ENCODE data around the gene HECTD4. TPM values are rescaled to one million over a fixed set of nuclear protein-coding genes. Genes with fewer than 3 reads are reported as not detected.

Gene HECTD4
- total RNA-seq, 1 experiment from 2014 or later, result 31.2 TPM

DNA sequence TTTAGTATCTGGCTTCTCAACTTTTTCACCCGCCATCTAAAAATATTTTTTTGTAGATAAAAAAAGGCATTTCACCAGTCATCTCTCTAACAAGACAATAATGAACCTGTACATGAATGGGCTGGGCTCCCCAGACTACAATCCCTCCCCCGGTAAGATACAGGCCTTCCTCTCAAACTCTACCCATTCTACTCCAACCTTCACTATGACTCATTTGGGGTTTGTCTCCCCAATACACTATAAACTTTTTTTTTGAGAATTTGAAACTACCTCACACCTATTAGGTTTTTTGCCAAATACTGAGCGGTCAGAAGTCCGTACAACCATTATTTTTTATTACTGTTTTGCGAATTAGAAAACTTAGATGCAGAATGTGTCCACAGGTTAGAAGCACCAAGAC, 26.4 kb upstream of the HECTD4 start:
- Histone ChIP-seq H3K9me2 (ENCODE audit: insufficient read depth) (no peaks in the 10 kb centered on the region), H3K4me2 (ENCODE audit: low read length) (peak overlapping the region; percentile 85), H3K36me3 (ENCODE audit: control insufficient read depth in 1 of 2, insufficient read depth in 2 of 2, low read length in 2 of 2) (peaks cover 32 to 46% of the 10 kb centered on the region in 2 experiments), H3K27me3 (ENCODE audit: insufficient read depth, low read length) (no peaks in the 10 kb centered on the region), H3K79me2 (ENCODE audit: insufficient read depth, low read length) (peaks cover 38% of the 10 kb centered on the region), H4K20me1 (ENCODE audit: insufficient read depth) (peaks cover 28% of the 10 kb centered on the region; the same call in 1 of the 2 replicates), H3K4me1 (ENCODE audit: control insufficient read depth in 1 of 2, insufficient read depth in 2 of 2, low read length in 2 of 2) (peaks cover 3 to 16% of the 10 kb centered on the region in 2 experiments; a peak in 2 of 4 replicates), H3K4me3 (replicated peaks in 1 of 2; ENCODE audit: low read depth in 1 of 2, low read length in 2 of 2) (peak overlapping the region; percentile 72 to 87), H3K9me3 (ENCODE audit: control insufficient read depth in 1 of 2, insufficient read depth in 1 of 2, low read depth in 1 of 2, low read length in 2 of 2) (no peaks in the 10 kb centered on the region), H3K9ac (ENCODE audit: low read length) (peak overlapping the region; percentile 82), H2AFZ (ENCODE audit: low read depth, low read length, poor library complexity, severe bottlenecking) (no peak overlapping the region), H3K27ac (ENCODE audit: low read depth, low read length) (peak overlapping the region; percentile 76)
- no peak for DNase-seq (ENCODE audit: low read depth, low spot score)
- no TSS peak for BruUV-seq (replicated peaks)
- CTCF ChIA-PET, result no interaction called here
- no peak for ATAC-seq
- POLR2A ChIA-PET, result no interaction called here
- intact Hi-C loops (cut with micrococcal nuclease), result loop anchor here (1.0 kb wide), 1 partner anchor 10 kb away; the partner anchor contains the start of gene PTPN11
- TF ChIP-seq, protein P1, sequence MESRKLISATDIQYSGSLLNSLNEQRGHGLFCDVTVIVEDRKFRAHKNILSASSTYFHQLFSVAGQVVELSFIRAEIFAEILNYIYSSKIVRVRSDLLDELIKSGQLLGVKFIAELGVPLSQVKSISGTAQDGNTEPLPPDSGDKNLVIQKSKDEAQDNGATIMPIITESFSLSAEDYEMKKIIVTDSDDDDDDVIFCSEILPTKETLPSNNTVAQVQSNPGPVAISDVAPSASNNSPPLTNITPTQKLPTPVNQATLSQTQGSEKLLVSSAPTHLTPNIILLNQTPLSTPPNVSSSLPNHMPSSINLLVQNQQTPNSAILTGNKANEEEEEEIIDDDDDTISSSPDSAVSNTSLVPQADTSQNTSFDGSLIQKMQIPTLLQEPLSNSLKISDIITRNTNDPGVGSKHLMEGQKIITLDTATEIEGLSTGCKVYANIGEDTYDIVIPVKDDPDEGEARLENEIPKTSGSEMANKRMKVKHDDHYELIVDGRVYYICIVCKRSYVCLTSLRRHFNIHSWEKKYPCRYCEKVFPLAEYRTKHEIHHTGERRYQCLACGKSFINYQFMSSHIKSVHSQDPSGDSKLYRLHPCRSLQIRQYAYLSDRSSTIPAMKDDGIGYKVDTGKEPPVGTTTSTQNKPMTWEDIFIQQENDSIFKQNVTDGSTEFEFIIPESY (IDR thresholded peaks at IDR 0.05; ENCODE audit: extremely low read depth, insufficient replicate concordance, low read length), result no peak
- TF ChIP-seq ELF1 (IDR thresholded peaks at IDR 0.05; ENCODE audit: borderline replicate concordance, low read depth) (no peak), YY1 (IDR thresholded peaks at IDR 0.05; ENCODE audit: extremely low read depth, insufficient replicate concordance, low read depth, low read length) (no peak), CBX3 (IDR thresholded peaks at IDR 0.05; ENCODE audit: low read depth) (no peak), EZH2phosphoT487 (IDR thresholded peaks at IDR 0.05; ENCODE audit: borderline replicate concordance) (no peak), EZH2 (IDR thresholded peaks at IDR 0.05) (no peak), EGR1 (IDR thresholded peaks at IDR 0.05; ENCODE audit: low read depth) (no peak), JUND (IDR thresholded peaks at IDR 0.05) (no peak), RAD21 (IDR thresholded peaks at IDR 0.05; ENCODE audit: low read depth) (no peak), POLR2AphosphoS5 (IDR thresholded peaks at IDR 0.05; ENCODE audit: low read depth, low read length) (no peak), ZFX (IDR thresholded peaks at IDR 0.05) (no peak), SP1 (IDR thresholded peaks at IDR 0.05; ENCODE audit: low read depth) (no peak), CEBPB (IDR thresholded peaks at IDR 0.05; ENCODE audit: low read depth) (no peak), SIN3A (IDR thresholded peaks at IDR 0.05; ENCODE audit: low read depth) (no peak), SRF (IDR thresholded peaks at IDR 0.05; ENCODE audit: low read depth) (no peak), ZNF274 (IDR thresholded peaks at IDR 0.05; ENCODE audit: low read depth, low read length) (no peak), TCF7L2 (IDR thresholded peaks at IDR 0.05; ENCODE audit: borderline replicate concordance, extremely low read depth, insufficient read depth, insufficient read length) (no peak)
- TF ChIP-seq, protein P2, sequence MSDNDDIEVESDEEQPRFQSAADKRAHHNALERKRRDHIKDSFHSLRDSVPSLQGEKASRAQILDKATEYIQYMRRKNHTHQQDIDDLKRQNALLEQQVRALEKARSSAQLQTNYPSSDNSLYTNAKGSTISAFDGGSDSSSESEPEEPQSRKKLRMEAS (IDR thresholded peaks at IDR 0.05), result no peak
- TF ChIP-seq, protein P3, sequence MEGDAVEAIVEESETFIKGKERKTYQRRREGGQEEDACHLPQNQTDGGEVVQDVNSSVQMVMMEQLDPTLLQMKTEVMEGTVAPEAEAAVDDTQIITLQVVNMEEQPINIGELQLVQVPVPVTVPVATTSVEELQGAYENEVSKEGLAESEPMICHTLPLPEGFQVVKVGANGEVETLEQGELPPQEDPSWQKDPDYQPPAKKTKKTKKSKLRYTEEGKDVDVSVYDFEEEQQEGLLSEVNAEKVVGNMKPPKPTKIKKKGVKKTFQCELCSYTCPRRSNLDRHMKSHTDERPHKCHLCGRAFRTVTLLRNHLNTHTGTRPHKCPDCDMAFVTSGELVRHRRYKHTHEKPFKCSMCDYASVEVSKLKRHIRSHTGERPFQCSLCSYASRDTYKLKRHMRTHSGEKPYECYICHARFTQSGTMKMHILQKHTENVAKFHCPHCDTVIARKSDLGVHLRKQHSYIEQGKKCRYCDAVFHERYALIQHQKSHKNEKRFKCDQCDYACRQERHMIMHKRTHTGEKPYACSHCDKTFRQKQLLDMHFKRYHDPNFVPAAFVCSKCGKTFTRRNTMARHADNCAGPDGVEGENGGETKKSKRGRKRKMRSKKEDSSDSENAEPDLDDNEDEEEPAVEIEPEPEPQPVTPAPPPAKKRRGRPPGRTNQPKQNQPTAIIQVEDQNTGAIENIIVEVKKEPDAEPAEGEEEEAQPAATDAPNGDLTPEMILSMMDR (IDR thresholded peaks at IDR 0.05 in 2 of 3, conservative IDR thresholded peaks at IDR 0.05 in 1 of 3; ENCODE audit: borderline replicate concordance in 1 of 3, insufficient read depth in 1 of 3, low read depth in 2 of 3, low read length in 2 of 3), result no peak
- TF ChIP-seq, protein P4, sequence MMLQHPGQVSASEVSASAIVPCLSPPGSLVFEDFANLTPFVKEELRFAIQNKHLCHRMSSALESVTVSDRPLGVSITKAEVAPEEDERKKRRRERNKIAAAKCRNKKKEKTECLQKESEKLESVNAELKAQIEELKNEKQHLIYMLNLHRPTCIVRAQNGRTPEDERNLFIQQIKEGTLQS (IDR thresholded peaks at IDR 0.05), result no peak
- RAD21 ChIA-PET (ENCODE audit: low non-redundant PET in 1 of 2, low total read pairs in 2 of 2, uncharacterized antibody in 2 of 2, unreplicated experiment in 2 of 2), result no interaction called here
